Suppressor macrophage (primary cell): ENCODE data around the gene SEMA3G.
A peak's percentile ranks its signal among the peaks of the same experiment; 100 is the strongest.

Experiments
- DNase-seq, 4 experiments: peaks; one replicate each; pipeline ENCODE4 v3.0.0-alpha.2; 2020 to 2022

Gene SEMA3G

DNA sequence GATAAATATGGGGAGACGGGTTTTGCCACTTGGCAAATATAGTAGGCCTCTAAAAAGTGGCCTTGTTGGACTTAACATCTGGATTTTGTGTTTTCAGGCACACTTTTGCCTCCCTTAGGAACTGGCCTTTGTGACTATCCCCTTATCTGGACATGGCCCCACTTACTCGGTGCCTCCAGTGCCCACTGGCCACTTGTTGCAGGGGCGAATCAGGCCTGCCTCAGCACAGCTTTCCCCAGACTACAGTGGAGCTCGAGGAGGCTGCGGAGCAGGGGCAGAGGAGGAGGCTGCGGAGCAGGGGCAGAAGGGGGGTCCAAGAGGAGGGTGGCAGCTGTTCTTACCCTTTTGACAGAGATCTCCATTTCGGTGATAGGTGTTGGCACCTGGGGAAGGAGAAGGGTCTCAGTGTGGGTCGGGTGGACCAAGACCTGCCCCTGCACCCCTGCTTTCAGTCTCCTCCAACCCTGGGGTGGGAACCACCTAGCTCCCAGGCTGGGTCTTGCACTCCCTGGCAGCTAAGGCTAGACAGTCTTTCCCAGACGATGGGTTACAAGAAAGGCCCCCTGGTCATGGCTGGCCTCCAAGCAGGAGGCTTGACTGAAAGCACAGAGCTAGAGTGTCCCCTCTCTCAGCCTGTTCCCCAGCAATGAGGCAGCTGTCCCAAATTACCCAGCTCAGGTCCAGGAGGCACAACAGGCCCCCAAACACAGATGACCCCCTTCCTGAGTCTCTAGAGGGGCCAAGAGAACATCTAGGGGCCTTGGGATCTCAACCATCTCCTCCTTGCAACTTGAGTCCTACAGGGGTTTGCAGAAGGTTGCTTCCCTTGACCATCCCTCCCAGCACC is 6.1 kb downstream of the SEMA3G start:
- DNase-seq, result no peak

- no peak for DNase-seq
These were observed 6.9 kb downstream of the SEMA3G start for GRCh38 chr3:52438104-52438376.

- DNase-seq, result no peak
These were observed 7.4 kb downstream of the SEMA3G start for GRCh38 chr3:52437326-52438103.

- peak in 3 of 4 experiments; percentile 35 to 55 (median 53) for DNase-seq
These were observed 8.3 kb downstream of the SEMA3G start for GRCh38 chr3:52436500-52437149.

GRCh38 chr3:52435246-52436101 is 9.4 kb downstream of the SEMA3G start:
- DNase-seq, result no peak

GRCh38 chr3:52434491-52435115 is 10.3 kb downstream of the SEMA3G start:
- no peak for DNase-seq

DNA sequence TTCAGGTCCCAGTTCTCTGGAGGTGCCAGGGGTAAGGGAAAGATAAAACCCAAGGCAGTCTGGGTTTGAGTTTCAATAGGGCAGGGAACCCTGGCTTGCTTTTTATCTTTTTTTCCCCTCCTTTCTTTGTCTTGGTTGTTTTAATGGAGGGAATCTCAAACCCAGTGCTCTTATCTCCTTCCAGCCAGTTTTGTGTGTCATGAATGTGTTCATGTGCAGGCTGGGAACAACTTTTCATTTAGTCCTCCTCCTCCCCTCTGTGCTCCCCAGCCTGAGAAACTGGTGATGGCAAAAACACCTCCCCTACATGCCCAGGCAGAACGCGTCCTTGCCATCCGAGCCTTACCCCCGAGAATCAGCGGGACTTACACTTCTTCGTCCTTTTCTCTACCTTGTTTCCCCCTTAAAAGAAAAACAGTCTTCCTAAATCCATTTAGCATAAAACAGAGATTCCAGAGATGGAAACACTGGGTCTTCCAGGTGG is 10.9 kb downstream of the SEMA3G start:
- no peak for DNase-seq

DNA sequence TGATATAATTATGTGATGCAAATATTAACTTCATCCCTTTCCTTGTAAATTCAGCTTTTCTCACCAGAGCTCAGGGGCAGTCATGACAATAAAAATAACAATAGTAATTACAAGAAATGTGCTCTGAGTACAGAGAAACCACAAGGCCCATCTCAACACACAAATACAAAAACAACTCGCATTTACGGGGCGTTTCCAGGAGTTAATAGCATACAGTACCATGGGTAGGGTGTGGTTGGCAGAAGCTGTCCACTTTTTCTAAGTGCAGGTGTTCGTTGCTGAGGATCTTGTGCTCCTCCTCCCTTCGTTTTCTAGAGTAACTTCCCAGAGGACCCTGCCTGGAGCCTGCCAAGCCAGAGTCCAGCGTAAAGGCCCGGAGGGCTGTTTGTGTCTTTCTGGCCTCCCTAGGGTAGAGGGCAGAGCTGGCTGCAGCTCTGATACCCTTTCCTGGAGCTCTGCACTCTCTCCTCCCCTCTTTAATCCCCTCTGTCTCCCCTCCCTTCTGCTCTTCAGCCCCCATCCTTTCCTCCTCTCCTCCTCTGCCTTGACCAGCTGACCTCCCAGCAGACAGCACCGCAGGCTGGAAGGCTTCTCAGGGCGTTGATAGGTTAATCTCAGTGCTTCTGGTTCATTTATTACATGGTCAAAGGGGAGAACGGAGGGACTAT is 11.4 kb downstream of the SEMA3G start:
- no peak for DNase-seq

DNA sequence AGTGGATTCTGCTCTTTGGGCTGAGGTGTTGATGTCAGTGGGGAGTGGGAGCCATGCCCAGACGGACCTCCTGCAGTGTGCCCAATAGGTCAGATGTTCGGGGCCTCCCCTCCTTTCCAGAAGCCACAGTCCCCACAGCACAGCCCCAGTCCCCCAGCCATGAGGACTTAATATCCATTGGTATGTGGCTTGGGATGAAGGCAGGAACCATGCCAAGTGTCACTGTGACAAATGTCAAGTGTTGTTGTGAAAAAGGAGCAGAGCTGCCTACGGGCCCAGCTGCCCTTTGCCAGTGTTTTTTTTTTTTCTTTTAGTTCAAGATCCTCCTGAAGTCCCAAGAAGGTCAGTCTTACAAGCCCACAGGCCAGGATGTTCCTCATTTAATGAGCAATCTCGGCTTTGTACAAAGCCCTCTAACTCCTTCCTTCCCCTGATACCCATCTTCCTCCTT is 12.2 kb downstream of the SEMA3G start:
- DNase-seq, result peak; percentile 73 to 89 (median 85)

DNA sequence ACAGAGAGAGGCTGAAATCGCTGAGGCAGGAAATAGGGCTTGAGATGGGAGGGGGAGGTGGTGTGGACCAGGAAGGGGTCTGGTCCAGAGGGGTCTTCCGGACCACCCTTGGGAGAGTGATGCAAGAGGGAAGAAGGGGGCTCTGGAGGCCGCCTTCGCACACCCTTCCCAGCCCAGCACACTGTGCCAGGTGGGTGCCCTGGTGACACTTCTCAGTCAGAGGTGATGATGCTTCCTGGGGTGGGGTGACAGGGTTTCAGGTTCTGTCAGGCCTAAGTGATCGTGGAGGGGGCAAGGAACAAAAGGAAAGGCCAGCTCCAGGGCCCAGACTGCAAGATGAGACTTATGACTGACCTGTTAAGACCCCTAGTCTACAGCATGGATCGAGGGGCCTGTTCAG is 12.7 kb downstream of the SEMA3G start:
- no peak for DNase-seq

DNA sequence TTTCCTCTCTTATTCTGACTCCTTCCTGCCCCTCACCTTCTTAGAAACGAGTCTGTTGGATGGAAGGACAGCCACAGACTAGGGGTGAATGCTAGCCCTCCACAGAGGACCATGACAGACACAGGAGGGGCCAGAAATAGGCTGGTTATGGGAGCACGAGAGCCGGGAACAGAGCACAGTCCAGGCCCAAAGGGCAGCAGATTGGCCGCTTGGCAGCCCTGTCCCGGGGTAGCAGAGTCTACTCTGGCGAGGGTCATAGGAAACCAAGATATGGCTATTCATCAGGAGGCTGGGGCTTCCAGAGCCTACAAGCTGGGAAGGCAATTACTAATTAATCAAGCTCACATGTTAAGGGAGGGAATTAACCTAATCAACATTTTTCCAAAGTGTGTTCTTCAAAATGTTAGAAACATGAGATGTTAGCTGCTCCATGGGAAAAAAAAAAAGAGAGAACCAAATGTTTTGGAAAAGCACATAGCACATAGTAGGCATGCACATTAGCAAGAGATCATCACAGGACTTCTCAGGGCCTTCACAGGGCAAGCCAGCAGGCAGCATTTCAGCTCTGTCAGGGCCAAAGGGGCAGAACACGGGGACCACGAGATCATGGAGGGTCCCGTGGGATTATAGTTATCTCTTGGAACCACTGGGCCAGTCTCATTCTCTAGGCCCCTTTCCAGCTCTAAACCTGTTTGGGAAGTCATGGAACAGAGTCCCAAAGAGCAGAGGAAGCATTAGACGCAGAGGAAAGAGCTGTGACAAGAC is 13.3 kb downstream of the SEMA3G start:
- DNase-seq, result no peak

- DNase-seq, result no peak
These were observed 14.5 kb downstream of the SEMA3G start for GRCh38 chr3:52430416-52430810.

DNA sequence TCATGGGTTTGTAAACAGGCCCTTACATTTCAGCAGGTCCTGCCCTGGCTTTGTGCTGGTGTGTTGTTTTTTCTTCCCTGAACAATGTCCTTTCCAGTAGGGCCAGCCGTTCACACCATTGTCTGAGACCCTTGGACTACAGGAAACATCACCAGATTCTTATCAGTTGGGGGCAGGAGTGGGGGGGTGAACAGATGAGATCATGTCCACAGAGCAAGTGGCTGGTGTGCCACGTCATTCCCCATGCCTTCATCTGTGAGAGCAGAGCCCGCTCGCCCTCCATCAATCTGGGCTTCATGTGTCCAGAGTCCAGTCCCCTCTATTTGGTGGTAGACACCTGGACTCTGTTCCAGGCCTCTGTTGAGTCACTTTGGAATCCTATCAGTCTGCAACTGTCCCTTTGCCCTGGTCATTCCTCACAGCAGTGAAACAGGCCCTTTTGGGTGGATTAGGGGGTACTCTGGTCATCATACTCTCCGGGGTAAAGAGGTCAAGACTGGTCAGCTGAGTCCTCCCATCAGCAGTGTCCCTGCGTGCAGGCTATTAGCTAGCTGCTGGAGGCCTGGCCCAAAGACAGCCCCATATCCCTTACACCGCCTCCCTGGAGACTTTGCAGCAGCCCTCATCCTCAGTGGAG is 15.0 kb downstream of the SEMA3G start:
- no peak for DNase-seq

DNA sequence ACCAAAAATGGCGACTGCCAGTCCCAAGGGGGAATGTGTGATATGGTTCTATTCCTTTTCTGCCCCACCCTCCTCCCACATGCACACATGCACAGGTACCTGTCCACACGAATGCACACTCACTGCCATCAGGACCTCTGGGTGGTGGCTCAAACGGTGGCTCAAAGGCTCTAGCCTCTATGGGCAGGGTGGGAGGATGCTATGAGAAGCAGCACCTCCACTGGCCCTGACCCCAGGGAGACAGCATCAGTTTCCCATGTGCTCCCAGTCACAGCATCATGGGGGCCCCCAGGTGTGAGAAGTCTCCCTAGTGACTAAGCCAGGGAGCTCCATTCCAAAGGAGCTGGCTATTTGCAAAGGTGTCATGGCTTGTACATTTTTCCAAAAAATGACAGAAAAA is 15.9 kb downstream of the SEMA3G start:
- DNase-seq, result no peak

GRCh38 chr3:52428151-52429005 is 16.5 kb downstream of the SEMA3G start:
- DNase-seq, result peak; percentile 76 to 90 (median 80)

DNA sequence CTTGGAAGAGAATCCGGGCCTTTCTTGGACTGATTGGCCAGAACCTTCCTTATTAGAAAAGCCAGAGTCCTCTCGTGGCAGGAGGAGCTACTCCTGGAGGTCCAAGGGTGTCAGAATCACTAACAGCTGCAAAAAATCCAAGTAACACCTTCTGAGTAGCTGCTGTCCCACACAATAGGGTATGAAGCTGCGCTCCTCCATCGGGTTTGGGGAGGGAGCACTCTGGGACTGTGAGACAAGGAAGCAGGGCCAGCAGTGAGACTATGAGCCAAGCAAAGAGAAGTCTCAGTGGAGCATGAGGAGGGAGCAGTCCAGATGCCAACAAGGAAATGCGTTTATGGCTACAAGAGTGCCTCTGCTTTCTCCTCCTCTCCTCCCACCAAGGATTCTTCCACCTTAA is 21.7 kb downstream of the SEMA3G start:
- no peak for DNase-seq

GRCh38 chr3:52422669-52423068 is 22.2 kb downstream of the SEMA3G start:
- no peak for DNase-seq

GRCh38 chr3:52420388-52420787 is 24.5 kb downstream of the SEMA3G start:
- no peak for DNase-seq

DNA sequence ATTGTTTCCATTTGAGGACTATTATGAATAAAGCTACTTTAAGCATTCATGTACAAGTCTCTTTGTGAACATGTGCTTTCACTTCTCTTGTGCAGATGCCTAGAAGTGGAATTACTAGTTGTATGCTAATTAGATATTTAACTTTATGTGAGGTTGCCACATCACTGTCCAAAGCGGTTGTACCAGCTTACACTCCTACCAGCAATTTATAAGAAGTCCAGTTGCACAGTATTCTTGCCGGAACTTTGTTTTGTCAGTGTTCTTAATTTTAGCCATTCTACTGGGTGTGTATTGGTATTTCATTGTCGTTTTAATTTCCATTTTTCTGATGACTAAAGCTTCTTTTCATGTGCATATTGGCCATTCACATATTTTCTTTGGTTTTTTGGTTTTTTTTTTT is 29.1 kb downstream of the SEMA3G start:
- no peak for DNase-seq
